Esophagus squamous epithelium (tissue), 4 donors: ENCODE data around the gene CTNND2.

Source experiments
- POLR2A ChIP-seq, 4 donors: fragments of 450-650 bp; IDR thresholded peaks; one replicate each; pipeline ENCODE4 v1.6.1; 2017; ENCODE audit warnings: antibody characterized with exemption in 4 of 4, mild to moderate bottlenecking in 4 of 4, moderate library complexity in 3 of 4
- TF ChIP-seq, protein P1 (sequence below), 6 experiments: fragments of 450-650 bp in 4 of 6; fragments of 200-600 bp in 2 of 6; sonication (generic) in 2 of 6; IDR thresholded peaks; one replicate each; pipeline ENCODE4 v1.5.1; 2016 to 2019; ENCODE audit warnings: antibody characterized with exemption in 6 of 6, mild to moderate bottlenecking in 4 of 6, moderate library complexity in 4 of 6

DNA sequence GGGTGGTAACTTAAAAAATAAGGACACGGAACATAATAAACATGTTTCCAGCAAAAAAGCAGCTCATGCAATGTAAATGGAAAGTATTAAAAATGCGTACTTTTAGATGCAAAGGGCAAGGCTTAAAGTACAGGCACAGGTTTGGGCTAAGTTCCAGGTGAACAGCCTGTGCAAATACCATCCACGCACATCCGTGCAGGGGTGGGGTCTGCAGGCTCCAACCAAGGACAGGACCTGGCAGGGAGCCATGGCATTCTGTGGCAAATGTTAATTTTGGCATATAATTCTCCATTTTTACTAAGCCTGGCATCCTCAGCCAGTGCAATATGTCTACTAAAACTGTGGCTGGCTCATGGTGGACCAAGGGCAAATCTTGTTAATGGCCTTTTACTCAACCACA lies 777.4 kb downstream of the CTNND2 start:
- TF ChIP-seq, protein P1, sequence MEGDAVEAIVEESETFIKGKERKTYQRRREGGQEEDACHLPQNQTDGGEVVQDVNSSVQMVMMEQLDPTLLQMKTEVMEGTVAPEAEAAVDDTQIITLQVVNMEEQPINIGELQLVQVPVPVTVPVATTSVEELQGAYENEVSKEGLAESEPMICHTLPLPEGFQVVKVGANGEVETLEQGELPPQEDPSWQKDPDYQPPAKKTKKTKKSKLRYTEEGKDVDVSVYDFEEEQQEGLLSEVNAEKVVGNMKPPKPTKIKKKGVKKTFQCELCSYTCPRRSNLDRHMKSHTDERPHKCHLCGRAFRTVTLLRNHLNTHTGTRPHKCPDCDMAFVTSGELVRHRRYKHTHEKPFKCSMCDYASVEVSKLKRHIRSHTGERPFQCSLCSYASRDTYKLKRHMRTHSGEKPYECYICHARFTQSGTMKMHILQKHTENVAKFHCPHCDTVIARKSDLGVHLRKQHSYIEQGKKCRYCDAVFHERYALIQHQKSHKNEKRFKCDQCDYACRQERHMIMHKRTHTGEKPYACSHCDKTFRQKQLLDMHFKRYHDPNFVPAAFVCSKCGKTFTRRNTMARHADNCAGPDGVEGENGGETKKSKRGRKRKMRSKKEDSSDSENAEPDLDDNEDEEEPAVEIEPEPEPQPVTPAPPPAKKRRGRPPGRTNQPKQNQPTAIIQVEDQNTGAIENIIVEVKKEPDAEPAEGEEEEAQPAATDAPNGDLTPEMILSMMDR (IDR thresholded peaks at IDR 0.05), result no peak
- no peak for TF ChIP-seq POLR2A (IDR thresholded peaks at IDR 0.05)
